ENCODE data around the gene GLI2.

GLI2 gene

GRCh38 chr2:120748741-120749140 is 13.1 kb downstream of the GLI2 start:
- H3K4me3 ChIP-seq (ENCODE audit: low read length in 2 of 2) = no peak overlapping the region
- no peak overlapping the region for H3K14ac ChIP-seq (ENCODE audit: low read length)
- no peak overlapping the region for H2BK120ac ChIP-seq (ENCODE audit: low read depth, low read length)
- peaks cover 14% of the 10 kb centered on the region for H3K79me1 ChIP-seq (ENCODE audit: low read depth, low read length)
- H2AFZ ChIP-seq (ENCODE audit: low read length) = no peak overlapping the region
- H3K9ac ChIP-seq (ENCODE audit: low read depth, low read length, poor library complexity) = no peak overlapping the region
- no peak overlapping the region for H2BK5ac ChIP-seq (ENCODE audit: low read length)
- no peak overlapping the region for H4K91ac ChIP-seq (ENCODE audit: low read depth, low read length, poor library complexity)
- H3K27ac ChIP-seq (replicated peaks; ENCODE audit: low read length) = no peak overlapping the region
- H3K18ac ChIP-seq (ENCODE audit: low read length) = no peak overlapping the region
- H4K8ac ChIP-seq (ENCODE audit: low read depth, low read length) = no peak overlapping the region
- no peak overlapping the region for H3K4me2 ChIP-seq (ENCODE audit: insufficient read depth, low read length, poor library complexity, severe bottlenecking)
- H3K4ac ChIP-seq (ENCODE audit: low read length) = no peak overlapping the region
- H3K27me3 ChIP-seq (ENCODE audit: control insufficient read depth in 3 of 3, insufficient read depth in 3 of 3, low read depth in 1 of 3, low read length in 3 of 3) = no peaks in the 10 kb centered on the region
- H2BK12ac ChIP-seq (ENCODE audit: low read length) = no peak overlapping the region
- H2AK5ac ChIP-seq (ENCODE audit: low read depth, low read length) = no peak overlapping the region
- H3K9me3 ChIP-seq (replicated peaks in 1 of 2; ENCODE audit: control insufficient read depth in 2 of 2, insufficient read depth in 1 of 2, low read depth in 1 of 2, low read length in 2 of 2) = no peaks in the 10 kb centered on the region
- DNase-seq (ENCODE audit: low spot score) = no peak
- peaks cover 27 to 33% of the 10 kb centered on the region in 2 donors for H3K4me1 ChIP-seq (ENCODE audit: control insufficient read depth in 2 of 2, insufficient read depth in 1 of 2, low read depth in 1 of 2, low read length in 2 of 2)
- H2BK15ac ChIP-seq (ENCODE audit: low read length) = no peak overlapping the region
- peaks cover 0 to 36% of the 10 kb centered on the region in 2 donors for H3K36me3 ChIP-seq (replicated peaks in 1 of 2; ENCODE audit: control insufficient read depth in 2 of 2, insufficient read depth in 2 of 2, low read length in 2 of 2)
- no peak overlapping the region for H3K23ac ChIP-seq (ENCODE audit: low read depth, low read length, poor library complexity)

- Histone ChIP-seq H2BK5ac (ENCODE audit: low read length) (no peak overlapping the region), H3K18ac (ENCODE audit: low read length) (peak overlapping the region; percentile 73), H3K4me3 (ENCODE audit: low read length in 2 of 2) (no peak overlapping the region), H4K91ac (ENCODE audit: low read depth, low read length, poor library complexity) (no peak overlapping the region), H2BK15ac (ENCODE audit: low read length) (no peak overlapping the region), H3K4ac (ENCODE audit: low read length) (no peak overlapping the region), H4K8ac (ENCODE audit: low read depth, low read length) (no peak overlapping the region), H3K23ac (ENCODE audit: low read depth, low read length, poor library complexity) (no peak overlapping the region), H3K4me2 (ENCODE audit: insufficient read depth, low read length, poor library complexity, severe bottlenecking) (no peak overlapping the region), H3K79me1 (ENCODE audit: low read depth, low read length) (peaks cover 12% of the 10 kb centered on the region), H3K27ac (replicated peaks; ENCODE audit: low read length) (peak overlapping the region; percentile 16), H3K36me3 (replicated peaks in 1 of 2; ENCODE audit: control insufficient read depth in 2 of 2, insufficient read depth in 2 of 2, low read length in 2 of 2) (peaks cover 0 to 42% of the 10 kb centered on the region in 2 donors), H2BK120ac (ENCODE audit: low read depth, low read length) (no peak overlapping the region), H3K27me3 (ENCODE audit: control insufficient read depth in 3 of 3, insufficient read depth in 3 of 3, low read depth in 1 of 3, low read length in 3 of 3) (no peaks in the 10 kb centered on the region), H3K9me3 (replicated peaks in 1 of 2; ENCODE audit: control insufficient read depth in 2 of 2, insufficient read depth in 1 of 2, low read depth in 1 of 2, low read length in 2 of 2) (peaks cover 0 to 2% of the 10 kb centered on the region in 2 donors), H3K9ac (ENCODE audit: low read depth, low read length, poor library complexity) (peak overlapping the region; percentile 18), H2AK5ac (ENCODE audit: low read depth, low read length) (peak overlapping the region; percentile 12), H3K14ac (ENCODE audit: low read length) (no peak overlapping the region), H2BK12ac (ENCODE audit: low read length) (no peak overlapping the region), H3K4me1 (ENCODE audit: control insufficient read depth in 2 of 2, insufficient read depth in 1 of 2, low read depth in 1 of 2, low read length in 2 of 2) (peaks cover 21 to 32% of the 10 kb centered on the region in 2 donors), H2AFZ (ENCODE audit: low read length) (no peak overlapping the region)
- no peak for DNase-seq (ENCODE audit: low spot score)
- WGBS, 2 donors (ENCODE audit: extremely low coverage in 2 of 2, insufficient read length in 2 of 2, insufficient replicate concordance in 1 of 2) = no CpG with 5 or more reads among the region's 11 CpGs
These were observed 14.1 kb downstream of the GLI2 start for GRCh38 chr2:120749506-120750431.

- Histone ChIP-seq H2BK15ac (ENCODE audit: low read length) (no peak overlapping the region), H3K9me3 (replicated peaks in 1 of 2; ENCODE audit: control insufficient read depth in 2 of 2, insufficient read depth in 1 of 2, low read depth in 1 of 2, low read length in 2 of 2) (peaks cover 0 to 2% of the 10 kb centered on the region in 2 donors), H2BK12ac (ENCODE audit: low read length) (no peak overlapping the region), H2AFZ (ENCODE audit: low read length) (no peak overlapping the region), H3K9ac (ENCODE audit: low read depth, low read length, poor library complexity) (peak overlapping the region; percentile 39), H3K18ac (ENCODE audit: low read length) (peak overlapping the region; percentile 20), H4K8ac (ENCODE audit: low read depth, low read length) (no peak overlapping the region), H3K4ac (ENCODE audit: low read length) (no peak overlapping the region), H3K36me3 (replicated peaks in 1 of 2; ENCODE audit: control insufficient read depth in 2 of 2, insufficient read depth in 2 of 2, low read length in 2 of 2) (peaks cover 0 to 40% of the 10 kb centered on the region in 2 donors), H3K4me1 (ENCODE audit: control insufficient read depth in 2 of 2, insufficient read depth in 1 of 2, low read depth in 1 of 2, low read length in 2 of 2) (peaks cover 21 to 30% of the 10 kb centered on the region in 2 donors), H2BK120ac (ENCODE audit: low read depth, low read length) (no peak overlapping the region), H3K4me2 (ENCODE audit: insufficient read depth, low read length, poor library complexity, severe bottlenecking) (no peak overlapping the region), H3K27me3 (ENCODE audit: control insufficient read depth in 3 of 3, insufficient read depth in 3 of 3, low read depth in 1 of 3, low read length in 3 of 3) (no peaks in the 10 kb centered on the region), H3K4me3 (ENCODE audit: low read length in 2 of 2) (no peak overlapping the region), H3K27ac (replicated peaks; ENCODE audit: low read length) (no peak overlapping the region), H3K14ac (ENCODE audit: low read length) (no peak overlapping the region), H4K91ac (ENCODE audit: low read depth, low read length, poor library complexity) (no peak overlapping the region), H2BK5ac (ENCODE audit: low read length) (no peak overlapping the region), H3K79me1 (ENCODE audit: low read depth, low read length) (peaks cover 12% of the 10 kb centered on the region), H3K23ac (ENCODE audit: low read depth, low read length, poor library complexity) (peak overlapping the region; percentile 67), H2AK5ac (ENCODE audit: low read depth, low read length) (peak overlapping the region; percentile 51)
- DNase-seq (ENCODE audit: low spot score) = no peak
- no CpG with 5 or more reads among the region's 13 CpGs for WGBS, 2 donors (ENCODE audit: extremely low coverage in 2 of 2, insufficient read length in 2 of 2, insufficient replicate concordance in 1 of 2)
These were observed 15.0 kb downstream of the GLI2 start for GRCh38 chr2:120750488-120751210.

- WGBS, 2 donors (ENCODE audit: extremely low coverage in 2 of 2, insufficient read length in 2 of 2, insufficient replicate concordance in 1 of 2) = no CpG with 5 or more reads among the region's 1 CpG
- Histone ChIP-seq H3K9me3 (replicated peaks in 1 of 2; ENCODE audit: control insufficient read depth in 2 of 2, insufficient read depth in 1 of 2, low read depth in 1 of 2, low read length in 2 of 2) (peaks cover 0 to 11% of the 10 kb centered on the region in 2 donors), H3K23ac (ENCODE audit: low read depth, low read length, poor library complexity) (no peak overlapping the region), H3K79me1 (ENCODE audit: low read depth, low read length) (peaks cover 10% of the 10 kb centered on the region), H3K36me3 (replicated peaks in 1 of 2; ENCODE audit: control insufficient read depth in 2 of 2, insufficient read depth in 2 of 2, low read length in 2 of 2) (peaks cover 0 to 42% of the 10 kb centered on the region in 2 donors), H3K4me2 (ENCODE audit: insufficient read depth, low read length, poor library complexity, severe bottlenecking) (no peak overlapping the region), H3K9ac (ENCODE audit: low read depth, low read length, poor library complexity) (no peak overlapping the region), H3K4me3 (ENCODE audit: low read length in 2 of 2) (no peak overlapping the region), H2BK120ac (ENCODE audit: low read depth, low read length) (no peak overlapping the region), H2AFZ (ENCODE audit: low read length) (no peak overlapping the region), H3K18ac (ENCODE audit: low read length) (no peak overlapping the region), H2AK5ac (ENCODE audit: low read depth, low read length) (no peak overlapping the region), H3K4me1 (ENCODE audit: control insufficient read depth in 2 of 2, insufficient read depth in 1 of 2, low read depth in 1 of 2, low read length in 2 of 2) (peaks cover 21 to 25% of the 10 kb centered on the region in 2 donors), H3K4ac (ENCODE audit: low read length) (no peak overlapping the region), H4K8ac (ENCODE audit: low read depth, low read length) (no peak overlapping the region), H2BK5ac (ENCODE audit: low read length) (no peak overlapping the region), H3K27ac (replicated peaks; ENCODE audit: low read length) (no peak overlapping the region), H4K91ac (ENCODE audit: low read depth, low read length, poor library complexity) (no peak overlapping the region), H2BK12ac (ENCODE audit: low read length) (no peak overlapping the region), H3K27me3 (ENCODE audit: control insufficient read depth in 3 of 3, insufficient read depth in 3 of 3, low read depth in 1 of 3, low read length in 3 of 3) (no peaks in the 10 kb centered on the region), H3K14ac (ENCODE audit: low read length) (no peak overlapping the region), H2BK15ac (ENCODE audit: low read length) (no peak overlapping the region)
- DNase-seq (ENCODE audit: low spot score) = no peak
These were observed 15.9 kb downstream of the GLI2 start for GRCh38 chr2:120751553-120751952.

Measured in neuronal stem cell (in vitro differentiated cells).